GM23338 (cell line): Measurements from ENCODE around the gene SLC25A47. TPM values are rescaled to one million over a fixed set of nuclear protein-coding genes. Genes with fewer than 3 reads are reported as not detected.

Experiments
- ATAC-seq: fragments of 200-7000 bp; cut with Tn5 transposase; 3 replicates; pipeline ENCODE4 v1.9.1; 2020
- DNase-seq: peaks from one replicate; pipeline ENCODE4 v3.0.0-alpha.2; 2015; ENCODE audit warnings: low spot score
- H2AFZ ChIP-seq: fragments of 200-600 bp; sonication (generic); 2 replicates; pipeline ENCODE4 v1.8.0; 2016; ENCODE audit warnings: antibody characterized with exemption, mild to moderate bottlenecking, moderate library complexity
- H3F3A ChIP-seq: fragments of 200-600 bp; sonication (generic); replicated peaks from 2 replicates; pipeline ENCODE4 v1.8.0; 2017; ENCODE audit warnings: antibody characterized with exemption, mixed run types, low read depth
- H3K27ac ChIP-seq: fragments of 200-600 bp; sonication (generic); 2 replicates; pipeline ENCODE4 v1.6.1; 2016; ENCODE audit warnings: low read depth
- H3K27me3 ChIP-seq: fragments of 200-600 bp; sonication (generic); 2 replicates; pipeline ENCODE4 v1.8.0; 2016; ENCODE audit warnings: mild to moderate bottlenecking, mixed run types, moderate library complexity; ENCODE audit not compliant: insufficient read depth
- H3K36me3 ChIP-seq: fragments of 200-600 bp; sonication (generic); 2 replicates; pipeline ENCODE4 v1.8.0; 2016; ENCODE audit warnings: mild to moderate bottlenecking; ENCODE audit not compliant: insufficient read depth
- H3K4me1 ChIP-seq: fragments of 200-600 bp; sonication (generic); 2 replicates; pipeline ENCODE4 v1.8.0; 2016; ENCODE audit warnings: mild to moderate bottlenecking, moderate library complexity; ENCODE audit not compliant: insufficient read depth
- H3K4me2 ChIP-seq: fragments of 200-600 bp; sonication (generic); 2 replicates; pipeline ENCODE4 v1.7.1; 2017; ENCODE audit warnings: mixed run types
- H3K4me3 ChIP-seq: fragments of 200-600 bp; sonication (generic); 2 replicates; pipeline ENCODE4 v1.6.1; 2016; ENCODE audit warnings: mixed run types
- H3K79me2 ChIP-seq: fragments of 200-600 bp; sonication (generic); replicated peaks from 2 replicates; pipeline ENCODE4 v1.8.0; 2017; ENCODE audit warnings: mild to moderate bottlenecking; ENCODE audit not compliant: insufficient read depth
- H3K9me2 ChIP-seq: fragments of 200-600 bp; sonication (generic); 2 replicates; pipeline ENCODE4 v1.8.0; 2017; ENCODE audit not compliant: insufficient read depth
- H4K20me1 ChIP-seq: fragments of 200-600 bp; sonication (generic); replicated peaks from 2 replicates; pipeline ENCODE4 v1.8.0; 2017; ENCODE audit warnings: mild to moderate bottlenecking; ENCODE audit not compliant: insufficient read depth
- H3K27ac Mint-ChIP-seq: 2 replicates; pipeline ENCODE4 v1.8.0; 2020; ENCODE audit warnings: inconsistent platforms, mild to moderate bottlenecking, moderate library complexity, mixed read lengths
- H3K27me3 Mint-ChIP-seq: 3 replicates; pipeline ENCODE4 v1.8.0; 2022; ENCODE audit warnings: low read depth, mild to moderate bottlenecking, moderate library complexity, mixed read lengths, inconsistent platforms; ENCODE audit not compliant: insufficient read depth, poor library complexity
- H3K36me3 Mint-ChIP-seq: 3 replicates; pipeline ENCODE4 v1.8.0; 2021; ENCODE audit warnings: low read depth, mild to moderate bottlenecking, inconsistent platforms, moderate library complexity, mixed read lengths
- H3K4me1 Mint-ChIP-seq: 3 replicates; pipeline ENCODE4 v1.8.0; 2020; ENCODE audit warnings: mild to moderate bottlenecking, inconsistent platforms, mixed read lengths
- H3K4me3 Mint-ChIP-seq: 3 replicates; pipeline ENCODE4 v1.8.0; 2021; ENCODE audit warnings: moderate library complexity, mild to moderate bottlenecking, inconsistent platforms, mixed read lengths
- H3K9me3 Mint-ChIP-seq: 3 replicates; pipeline ENCODE4 v1.8.0; 2020; ENCODE audit warnings: moderate library complexity, mild to moderate bottlenecking, inconsistent platforms, mixed read lengths
- CREB1 ChIP-seq: fragments of 250-450 bp; sonication (Bioruptor Pico); IDR thresholded peaks from 2 replicates; pipeline ENCODE4 v1.5.0; 2020; ENCODE audit warnings: low read depth, mild to moderate bottlenecking, moderate library complexity
- EZH2 ChIP-seq: fragments of 200-600 bp; sonication (generic); IDR thresholded peaks from one replicate; pipeline ENCODE4 v1.8.0; 2017; ENCODE audit warnings: antibody characterized with exemption, mild to moderate bottlenecking, low read depth; ENCODE audit not compliant: unreplicated experiment
- EZH2phosphoT487 ChIP-seq: fragments of 200-600 bp; sonication (generic); IDR thresholded peaks from one replicate; pipeline ENCODE4 v1.8.1; 2018; ENCODE audit warnings: antibody characterized with exemption; ENCODE audit not compliant: unreplicated experiment
- JUNB ChIP-seq: IDR thresholded peaks from one replicate; pipeline ENCODE4 v1.6.1; 2016; ENCODE audit warnings: antibody characterized with exemption; ENCODE audit not compliant: unreplicated experiment
- NANOG ChIP-seq: IDR thresholded peaks from 2 replicates; pipeline ENCODE4 v1.6.1; 2016; ENCODE audit warnings: antibody characterized with exemption, borderline replicate concordance
- POLR2AphosphoS5 ChIP-seq: IDR thresholded peaks from 2 replicates; pipeline ENCODE4 v1.6.1; 2016; ENCODE audit warnings: antibody characterized with exemption, low read depth
- STAT1 ChIP-seq: IDR thresholded peaks from one replicate; pipeline ENCODE4 v1.6.1; 2016; ENCODE audit warnings: antibody characterized with exemption; ENCODE audit not compliant: unreplicated experiment
- ZNF114 ChIP-seq: fragments of 250-450 bp; sonication (Bioruptor Pico); IDR thresholded peaks from 2 replicates; pipeline ENCODE4 v1.5.0; 2020; ENCODE audit warnings: mild to moderate bottlenecking, moderate library complexity
- ZNF331 ChIP-seq: fragments of 250-450 bp; sonication (Bioruptor Pico); IDR thresholded peaks from 2 replicates; pipeline ENCODE4 v1.5.0; 2020; ENCODE audit warnings: low read depth, mild to moderate bottlenecking, moderate library complexity
- polyA plus RNA-seq: library from polyadenylated mRNA; unstranded; fragments of >200 nt; fragmentation: Nextera tagmentation; extraction: Ambion mirVana; gene quantifications from 2 replicates; pipeline ENCODE4 v1.2.1, GENCODE V29; 2016
- total RNA-seq: library from RNA; depleted of rRNA; stranded (reverse); fragments of >200 nt; shearing (Covaris generic); gene quantifications from 2 replicates; pipeline ENCODE4 v1.2.3, GENCODE V29; 2014
- TF ChIP-seq, protein P1 (sequence below), 2 experiments: fragments of 200-600 bp in 1 of 2; sonication (generic) in 1 of 2; conservative IDR thresholded peaks; 2 replicates each; pipeline versions ENCODE4 v1.5.1 to v1.6.1; 2016 to 2017; ENCODE audit warnings: antibody characterized with exemption in 2 of 2, low read depth in 2 of 2, mild to moderate bottlenecking in 2 of 2, moderate library complexity in 1 of 2
- TF ChIP-seq, protein P2 (sequence below): IDR thresholded peaks from 2 replicates; pipeline ENCODE4 v1.6.1; 2016; ENCODE audit warnings: antibody characterized with exemption
- TF ChIP-seq, protein P3 (sequence below): IDR thresholded peaks from one replicate; pipeline ENCODE4 v1.6.1; 2018; ENCODE audit warnings: antibody characterized with exemption; ENCODE audit not compliant: unreplicated experiment
- TF ChIP-seq, protein P4 (sequence below): fragments of 250-450 bp; sonication (Bioruptor Pico); IDR thresholded peaks from 2 replicates; pipeline ENCODE4 v1.5.0; 2020; ENCODE audit warnings: mild to moderate bottlenecking, moderate library complexity

Gene SLC25A47
- total and polyA plus RNA-seq, 2 experiments from 2014 or later: not detected

DNA sequence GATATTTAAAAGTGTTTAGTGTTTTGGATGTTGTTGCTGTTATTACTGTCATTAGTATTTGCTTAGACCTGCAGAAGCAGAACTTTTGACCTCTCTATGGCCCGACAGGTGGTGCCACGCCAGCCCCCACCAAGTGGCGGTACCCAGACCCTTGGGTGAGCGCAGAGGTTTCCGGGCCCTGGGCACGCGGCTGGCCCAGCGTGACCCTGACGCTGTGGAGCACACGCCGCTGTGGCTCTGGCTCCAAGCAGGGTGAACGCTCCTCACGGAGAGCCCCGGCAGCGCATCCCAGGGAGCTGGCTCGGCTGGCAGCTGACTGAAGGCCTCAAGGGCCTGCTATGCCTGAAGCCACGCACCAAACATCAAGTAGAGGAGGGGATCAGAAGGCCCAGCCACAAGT, 22.6 kb downstream of the SLC25A47 start:
- no peak overlapping the region for H3K4me3 Mint-ChIP-seq
- peaks cover 8% of the 10 kb centered on the region for H3K27me3 Mint-ChIP-seq
- H3F3A ChIP-seq: no peaks in the 10 kb centered on the region
- no peak overlapping the region for H2AFZ ChIP-seq
- peaks cover 24% of the 10 kb centered on the region for H3K36me3 ChIP-seq
- H4K20me1 ChIP-seq: no peaks in the 10 kb centered on the region
- no peak overlapping the region for H3K27ac ChIP-seq
- no peaks in the 10 kb centered on the region for H3K79me2 ChIP-seq
- H3K9me3 Mint-ChIP-seq: peaks cover 10% of the 10 kb centered on the region
- H3K4me2 ChIP-seq: no peak overlapping the region
- H3K9me2 ChIP-seq: no peaks in the 10 kb centered on the region
- ATAC-seq (no peak), DNase-seq (no peak)
- H3K27ac Mint-ChIP-seq: no peak overlapping the region
- H3K27me3 ChIP-seq: no peaks in the 10 kb centered on the region
- H3K36me3 Mint-ChIP-seq: peaks cover 91% of the 10 kb centered on the region
- H3K4me1 ChIP-seq: no peaks in the 10 kb centered on the region
- TF ChIP-seq, protein P1, sequence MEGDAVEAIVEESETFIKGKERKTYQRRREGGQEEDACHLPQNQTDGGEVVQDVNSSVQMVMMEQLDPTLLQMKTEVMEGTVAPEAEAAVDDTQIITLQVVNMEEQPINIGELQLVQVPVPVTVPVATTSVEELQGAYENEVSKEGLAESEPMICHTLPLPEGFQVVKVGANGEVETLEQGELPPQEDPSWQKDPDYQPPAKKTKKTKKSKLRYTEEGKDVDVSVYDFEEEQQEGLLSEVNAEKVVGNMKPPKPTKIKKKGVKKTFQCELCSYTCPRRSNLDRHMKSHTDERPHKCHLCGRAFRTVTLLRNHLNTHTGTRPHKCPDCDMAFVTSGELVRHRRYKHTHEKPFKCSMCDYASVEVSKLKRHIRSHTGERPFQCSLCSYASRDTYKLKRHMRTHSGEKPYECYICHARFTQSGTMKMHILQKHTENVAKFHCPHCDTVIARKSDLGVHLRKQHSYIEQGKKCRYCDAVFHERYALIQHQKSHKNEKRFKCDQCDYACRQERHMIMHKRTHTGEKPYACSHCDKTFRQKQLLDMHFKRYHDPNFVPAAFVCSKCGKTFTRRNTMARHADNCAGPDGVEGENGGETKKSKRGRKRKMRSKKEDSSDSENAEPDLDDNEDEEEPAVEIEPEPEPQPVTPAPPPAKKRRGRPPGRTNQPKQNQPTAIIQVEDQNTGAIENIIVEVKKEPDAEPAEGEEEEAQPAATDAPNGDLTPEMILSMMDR (conservative IDR thresholded peaks at IDR 0.05; ENCODE audit: low read depth in 2 of 2): no peak
- TF ChIP-seq CREB1 (no peak), STAT1 (no peak), NANOG (no peak), POLR2AphosphoS5 (no peak), ZNF114 (CRISPR knock-in tag) (no peak), EZH2 (no peak), JUNB (no peak), EZH2phosphoT487 (no peak), ZNF331 (no peak)
- TF ChIP-seq, protein P2, sequence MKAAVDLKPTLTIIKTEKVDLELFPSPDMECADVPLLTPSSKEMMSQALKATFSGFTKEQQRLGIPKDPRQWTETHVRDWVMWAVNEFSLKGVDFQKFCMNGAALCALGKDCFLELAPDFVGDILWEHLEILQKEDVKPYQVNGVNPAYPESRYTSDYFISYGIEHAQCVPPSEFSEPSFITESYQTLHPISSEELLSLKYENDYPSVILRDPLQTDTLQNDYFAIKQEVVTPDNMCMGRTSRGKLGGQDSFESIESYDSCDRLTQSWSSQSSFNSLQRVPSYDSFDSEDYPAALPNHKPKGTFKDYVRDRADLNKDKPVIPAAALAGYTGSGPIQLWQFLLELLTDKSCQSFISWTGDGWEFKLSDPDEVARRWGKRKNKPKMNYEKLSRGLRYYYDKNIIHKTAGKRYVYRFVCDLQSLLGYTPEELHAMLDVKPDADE: no peak
- TF ChIP-seq, protein P3, sequence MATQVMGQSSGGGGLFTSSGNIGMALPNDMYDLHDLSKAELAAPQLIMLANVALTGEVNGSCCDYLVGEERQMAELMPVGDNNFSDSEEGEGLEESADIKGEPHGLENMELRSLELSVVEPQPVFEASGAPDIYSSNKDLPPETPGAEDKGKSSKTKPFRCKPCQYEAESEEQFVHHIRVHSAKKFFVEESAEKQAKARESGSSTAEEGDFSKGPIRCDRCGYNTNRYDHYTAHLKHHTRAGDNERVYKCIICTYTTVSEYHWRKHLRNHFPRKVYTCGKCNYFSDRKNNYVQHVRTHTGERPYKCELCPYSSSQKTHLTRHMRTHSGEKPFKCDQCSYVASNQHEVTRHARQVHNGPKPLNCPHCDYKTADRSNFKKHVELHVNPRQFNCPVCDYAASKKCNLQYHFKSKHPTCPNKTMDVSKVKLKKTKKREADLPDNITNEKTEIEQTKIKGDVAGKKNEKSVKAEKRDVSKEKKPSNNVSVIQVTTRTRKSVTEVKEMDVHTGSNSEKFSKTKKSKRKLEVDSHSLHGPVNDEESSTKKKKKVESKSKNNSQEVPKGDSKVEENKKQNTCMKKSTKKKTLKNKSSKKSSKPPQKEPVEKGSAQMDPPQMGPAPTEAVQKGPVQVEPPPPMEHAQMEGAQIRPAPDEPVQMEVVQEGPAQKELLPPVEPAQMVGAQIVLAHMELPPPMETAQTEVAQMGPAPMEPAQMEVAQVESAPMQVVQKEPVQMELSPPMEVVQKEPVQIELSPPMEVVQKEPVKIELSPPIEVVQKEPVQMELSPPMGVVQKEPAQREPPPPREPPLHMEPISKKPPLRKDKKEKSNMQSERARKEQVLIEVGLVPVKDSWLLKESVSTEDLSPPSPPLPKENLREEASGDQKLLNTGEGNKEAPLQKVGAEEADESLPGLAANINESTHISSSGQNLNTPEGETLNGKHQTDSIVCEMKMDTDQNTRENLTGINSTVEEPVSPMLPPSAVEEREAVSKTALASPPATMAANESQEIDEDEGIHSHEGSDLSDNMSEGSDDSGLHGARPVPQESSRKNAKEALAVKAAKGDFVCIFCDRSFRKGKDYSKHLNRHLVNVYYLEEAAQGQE: no peak
- TF ChIP-seq, protein P4, sequence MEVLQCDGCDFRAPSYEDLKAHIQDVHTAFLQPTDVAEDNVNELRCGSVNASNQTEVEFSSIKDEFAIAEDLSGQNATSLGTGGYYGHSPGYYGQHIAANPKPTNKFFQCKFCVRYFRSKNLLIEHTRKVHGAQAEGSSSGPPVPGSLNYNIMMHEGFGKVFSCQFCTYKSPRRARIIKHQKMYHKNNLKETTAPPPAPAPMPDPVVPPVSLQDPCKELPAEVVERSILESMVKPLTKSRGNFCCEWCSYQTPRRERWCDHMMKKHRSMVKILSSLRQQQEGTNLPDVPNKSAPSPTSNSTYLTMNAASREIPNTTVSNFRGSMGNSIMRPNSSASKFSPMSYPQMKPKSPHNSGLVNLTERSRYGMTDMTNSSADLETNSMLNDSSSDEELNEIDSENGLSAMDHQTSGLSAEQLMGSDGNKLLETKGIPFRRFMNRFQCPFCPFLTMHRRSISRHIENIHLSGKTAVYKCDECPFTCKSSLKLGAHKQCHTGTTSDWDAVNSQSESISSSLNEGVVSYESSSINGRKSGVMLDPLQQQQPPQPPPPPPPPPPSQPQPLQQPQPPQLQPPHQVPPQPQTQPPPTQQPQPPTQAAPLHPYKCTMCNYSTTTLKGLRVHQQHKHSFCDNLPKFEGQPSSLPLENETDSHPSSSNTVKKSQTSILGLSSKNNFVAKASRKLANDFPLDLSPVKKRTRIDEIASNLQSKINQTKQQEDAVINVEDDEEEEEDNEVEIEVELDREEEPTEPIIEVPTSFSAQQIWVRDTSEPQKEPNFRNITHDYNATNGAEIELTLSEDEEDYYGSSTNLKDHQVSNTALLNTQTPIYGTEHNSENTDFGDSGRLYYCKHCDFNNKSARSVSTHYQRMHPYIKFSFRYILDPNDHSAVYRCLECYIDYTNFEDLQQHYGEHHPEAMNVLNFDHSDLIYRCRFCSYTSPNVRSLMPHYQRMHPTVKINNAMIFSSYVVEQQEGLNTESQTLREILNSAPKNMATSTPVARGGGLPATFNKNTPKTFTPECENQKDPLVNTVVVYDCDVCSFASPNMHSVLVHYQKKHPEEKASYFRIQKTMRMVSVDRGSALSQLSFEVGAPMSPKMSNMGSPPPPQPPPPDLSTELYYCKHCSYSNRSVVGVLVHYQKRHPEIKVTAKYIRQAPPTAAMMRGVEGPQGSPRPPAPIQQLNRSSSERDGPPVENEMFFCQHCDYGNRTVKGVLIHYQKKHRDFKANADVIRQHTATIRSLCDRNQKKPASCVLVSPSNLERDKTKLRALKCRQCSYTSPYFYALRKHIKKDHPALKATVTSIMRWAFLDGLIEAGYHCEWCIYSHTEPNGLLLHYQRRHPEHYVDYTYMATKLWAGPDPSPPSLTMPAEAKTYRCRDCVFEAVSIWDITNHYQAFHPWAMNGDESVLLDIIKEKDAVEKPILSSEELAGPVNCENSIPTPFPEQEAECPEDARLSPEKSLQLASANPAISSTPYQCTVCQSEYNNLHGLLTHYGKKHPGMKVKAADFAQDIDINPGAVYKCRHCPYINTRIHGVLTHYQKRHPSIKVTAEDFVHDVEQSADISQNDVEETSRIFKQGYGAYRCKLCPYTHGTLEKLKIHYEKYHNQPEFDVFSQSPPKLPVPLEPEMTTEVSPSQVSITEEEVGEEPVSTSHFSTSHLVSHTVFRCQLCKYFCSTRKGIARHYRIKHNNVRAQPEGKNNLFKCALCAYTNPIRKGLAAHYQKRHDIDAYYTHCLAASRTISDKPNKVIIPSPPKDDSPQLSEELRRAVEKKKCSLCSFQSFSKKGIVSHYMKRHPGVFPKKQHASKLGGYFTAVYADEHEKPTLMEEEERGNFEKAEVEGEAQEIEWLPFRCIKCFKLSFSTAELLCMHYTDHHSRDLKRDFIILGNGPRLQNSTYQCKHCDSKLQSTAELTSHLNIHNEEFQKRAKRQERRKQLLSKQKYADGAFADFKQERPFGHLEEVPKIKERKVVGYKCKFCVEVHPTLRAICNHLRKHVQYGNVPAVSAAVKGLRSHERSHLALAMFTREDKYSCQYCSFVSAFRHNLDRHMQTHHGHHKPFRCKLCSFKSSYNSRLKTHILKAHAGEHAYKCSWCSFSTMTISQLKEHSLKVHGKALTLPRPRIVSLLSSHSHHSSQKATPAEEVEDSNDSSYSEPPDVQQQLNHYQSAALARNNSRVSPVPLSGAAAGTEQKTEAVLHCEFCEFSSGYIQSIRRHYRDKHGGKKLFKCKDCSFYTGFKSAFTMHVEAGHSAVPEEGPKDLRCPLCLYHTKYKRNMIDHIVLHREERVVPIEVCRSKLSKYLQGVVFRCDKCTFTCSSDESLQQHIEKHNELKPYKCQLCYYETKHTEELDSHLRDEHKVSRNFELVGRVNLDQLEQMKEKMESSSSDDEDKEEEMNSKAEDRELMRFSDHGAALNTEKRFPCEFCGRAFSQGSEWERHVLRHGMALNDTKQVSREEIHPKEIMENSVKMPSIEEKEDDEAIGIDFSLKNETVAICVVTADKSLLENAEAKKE (CRISPR knock-in tag): no peak
- H3K4me3 ChIP-seq: no peak overlapping the region
- no peaks in the 10 kb centered on the region; the same call in 2 of the 3 replicates for H3K4me1 Mint-ChIP-seq
